ENCODE results near the gene GRHL1.
"Not testable (repeated sequence)": the region's sequence is repeated elsewhere in the genome, so short reads cannot be mapped to it uniquely, and the experiment has no call there.

Gene GRHL1

DNA sequence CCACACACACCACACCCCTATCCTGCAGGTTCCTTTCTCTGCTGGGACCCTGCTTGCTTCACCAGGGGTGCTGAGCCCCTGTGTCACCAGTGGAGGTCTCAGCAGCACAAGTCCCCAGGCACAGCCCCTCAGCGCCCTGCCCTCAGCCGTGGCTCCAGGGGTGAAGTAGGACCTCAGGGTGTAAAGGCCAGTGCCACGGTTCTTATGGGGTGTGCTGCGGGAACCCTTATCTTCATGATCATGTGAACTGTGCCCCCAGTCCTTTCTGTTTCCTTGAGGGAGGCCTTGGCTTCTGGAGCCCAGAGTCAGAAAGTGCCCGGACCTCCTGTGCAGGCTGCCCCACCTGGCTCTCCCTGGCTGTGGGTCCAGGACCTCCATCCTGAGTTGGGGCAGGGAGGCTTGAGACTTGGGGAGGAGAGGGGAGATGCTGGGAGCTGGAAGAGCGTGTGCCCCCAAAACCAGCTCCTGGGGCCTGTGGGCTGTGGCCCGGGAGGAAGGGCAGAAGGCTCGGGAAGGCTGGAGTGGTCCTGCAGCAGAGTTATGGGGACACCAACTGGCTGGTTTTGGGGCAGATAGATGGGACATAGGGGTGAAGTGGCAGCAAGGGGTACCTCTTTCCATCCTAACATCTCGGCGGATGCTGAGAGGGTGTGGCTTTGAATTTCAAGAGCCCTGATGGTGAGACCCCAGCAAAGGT, 71.6 kb downstream of the GRHL1 start:
- no peak for DNase-seq (ENCODE audit: low read depth, low spot score)

DNA sequence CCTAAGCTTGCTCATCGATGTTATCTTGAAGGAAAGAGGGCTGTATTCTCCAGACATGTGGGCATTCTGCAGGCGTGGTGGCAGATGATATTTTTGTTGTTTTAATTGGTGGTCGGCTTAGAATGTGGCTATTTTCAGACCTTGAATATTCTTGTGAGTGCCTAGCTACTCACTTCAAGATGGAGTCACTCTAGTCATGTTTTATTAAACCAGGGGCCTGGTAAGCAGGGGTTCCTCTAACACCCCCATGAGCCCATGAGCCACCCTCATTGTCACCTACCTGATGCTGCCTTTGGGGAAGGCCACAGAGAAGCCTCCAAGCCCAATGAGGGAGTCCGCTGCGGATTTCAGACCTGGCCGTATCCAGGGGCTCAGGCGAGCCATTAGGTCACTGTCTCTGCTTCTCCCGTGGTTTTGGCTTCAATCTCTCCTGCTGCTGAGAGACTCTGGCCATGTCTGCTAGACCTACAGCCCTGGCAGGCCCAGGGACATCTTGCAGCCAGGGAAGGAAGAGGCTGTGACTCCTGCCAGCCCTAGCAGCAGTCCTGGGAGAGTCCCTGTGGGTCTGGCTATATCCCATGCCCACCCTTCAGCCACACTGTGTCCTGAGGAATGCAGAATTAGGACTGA, 75.6 kb downstream of the GRHL1 start:
- no peak for DNase-seq (ENCODE audit: low read depth, low spot score)

DNA sequence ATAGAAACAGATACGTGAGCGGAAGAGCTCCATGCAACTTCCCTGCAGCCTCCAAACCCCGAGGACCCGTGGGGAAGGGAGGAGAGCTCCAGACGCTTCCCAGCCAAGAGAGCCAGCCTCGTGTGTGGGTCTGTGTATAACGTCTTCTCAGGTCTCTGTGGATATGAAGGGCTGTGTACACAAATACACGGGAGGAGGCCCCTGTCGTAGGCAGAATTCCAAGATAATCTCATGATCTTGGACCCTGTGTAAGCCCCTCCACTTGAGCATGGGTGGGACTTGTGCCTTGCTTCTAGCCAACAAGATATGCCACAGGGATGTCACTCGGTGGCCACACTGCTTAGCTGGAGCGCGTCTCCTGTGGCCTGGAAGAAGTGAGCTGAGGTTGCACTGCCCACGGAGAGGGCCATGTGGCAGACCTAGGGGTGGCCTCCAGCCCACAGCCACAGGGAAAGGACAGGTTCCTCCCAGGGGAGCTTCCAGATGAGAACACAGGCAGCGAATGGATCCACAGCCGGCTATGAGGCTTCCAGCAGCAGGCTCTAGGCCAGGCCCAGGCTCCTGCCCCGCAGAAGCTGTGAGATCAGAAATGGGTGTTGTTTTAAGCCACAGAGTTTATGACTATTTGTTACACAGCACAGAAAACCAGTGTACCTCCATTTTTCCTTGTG, 76.3 kb downstream of the GRHL1 start:
- DNase-seq (ENCODE audit: low read depth, low spot score): no peak

DNA sequence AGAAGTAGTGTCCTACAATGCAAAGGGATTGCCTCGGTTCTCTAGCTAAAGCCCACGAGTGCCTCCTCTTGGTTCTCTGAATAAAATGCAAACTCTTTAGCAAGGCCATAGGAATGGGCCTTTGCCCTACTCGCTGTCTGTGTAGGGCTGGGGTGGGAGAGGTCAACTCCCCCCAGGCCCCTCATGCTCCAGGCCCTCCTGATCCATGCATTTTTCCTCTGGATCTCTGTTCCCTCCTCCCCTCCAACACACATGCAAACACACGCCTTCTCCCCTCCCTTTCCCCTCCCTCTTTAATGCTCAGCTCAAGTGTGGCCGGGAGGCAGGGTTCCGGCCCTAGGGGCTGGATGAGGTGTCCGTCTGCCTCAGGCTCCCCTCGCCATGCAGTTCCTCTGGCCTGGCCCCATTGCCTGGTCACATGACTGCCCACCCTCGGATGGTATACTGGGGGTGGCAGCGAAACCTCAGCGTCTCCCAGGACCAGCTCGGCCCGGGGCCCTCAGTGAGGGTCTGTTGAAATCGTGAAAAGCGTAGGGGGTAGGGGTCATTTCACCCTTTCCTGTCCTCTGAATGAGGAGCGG, 77.0 kb downstream of the GRHL1 start:
- DNase-seq (ENCODE audit: low read depth, low spot score): no peak

DNA sequence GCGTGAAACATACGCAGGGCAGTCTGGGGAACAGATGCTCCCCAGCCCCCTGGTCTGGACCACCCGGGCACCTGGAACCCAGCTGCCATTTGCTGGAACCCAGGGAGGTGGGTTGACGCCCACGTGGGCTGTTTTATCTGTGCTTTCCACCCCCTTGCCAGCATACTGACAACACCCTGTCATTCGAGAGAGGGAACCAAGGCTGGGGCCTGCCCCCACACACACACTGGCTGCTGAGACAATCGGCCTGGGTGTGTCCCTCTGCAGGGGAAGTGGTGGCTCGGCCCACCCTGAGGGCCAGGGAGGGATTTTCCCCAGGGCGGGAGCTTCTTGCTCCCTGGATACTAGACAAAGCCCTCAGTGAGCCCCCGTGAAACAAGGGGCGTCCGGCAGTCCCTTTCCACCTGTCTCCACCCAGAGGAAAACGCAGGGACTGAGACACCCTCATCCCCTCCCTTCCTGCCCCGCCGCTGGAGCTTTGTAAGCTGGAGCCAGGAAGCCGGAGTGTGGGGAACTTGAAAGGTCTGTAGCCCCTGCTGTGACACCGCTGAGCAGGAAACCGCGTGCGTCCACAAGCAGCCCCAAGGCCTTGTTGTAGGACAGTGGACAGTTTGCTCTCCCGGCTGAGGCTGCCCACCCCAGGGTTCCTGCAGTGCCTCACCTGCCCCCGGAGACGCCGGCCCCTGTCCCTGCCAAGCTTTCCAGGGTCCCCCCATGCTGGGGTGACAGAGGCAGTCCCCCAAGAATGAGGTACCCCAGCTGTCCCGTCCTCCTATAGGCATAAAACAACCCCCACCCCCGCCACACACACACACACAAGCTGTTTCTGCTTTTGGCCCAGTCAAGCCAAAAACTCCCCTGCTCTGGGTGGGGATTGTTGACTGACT, 77.7 kb downstream of the GRHL1 start:
- peak; percentile 31 for DNase-seq (ENCODE audit: low read depth, low spot score)

DNA sequence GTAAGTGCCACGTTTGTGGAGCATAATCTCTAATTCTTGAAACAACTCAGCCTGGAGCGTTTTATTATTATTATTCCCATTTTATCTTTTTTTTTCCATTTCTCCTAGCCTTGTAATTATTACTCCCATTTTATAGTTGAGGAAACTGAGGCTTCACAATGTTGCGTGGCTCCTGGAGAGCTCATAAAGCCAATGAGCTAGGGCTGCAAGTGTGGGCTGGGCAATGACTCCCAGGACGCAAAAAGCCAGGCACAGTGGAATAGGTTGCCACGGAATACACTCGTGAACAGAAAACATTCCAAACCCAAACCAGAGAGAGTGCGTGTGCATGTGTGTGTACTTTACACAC, 78.4 kb downstream of the GRHL1 start:
- no peak for DNase-seq (ENCODE audit: low read depth, low spot score)

DNA sequence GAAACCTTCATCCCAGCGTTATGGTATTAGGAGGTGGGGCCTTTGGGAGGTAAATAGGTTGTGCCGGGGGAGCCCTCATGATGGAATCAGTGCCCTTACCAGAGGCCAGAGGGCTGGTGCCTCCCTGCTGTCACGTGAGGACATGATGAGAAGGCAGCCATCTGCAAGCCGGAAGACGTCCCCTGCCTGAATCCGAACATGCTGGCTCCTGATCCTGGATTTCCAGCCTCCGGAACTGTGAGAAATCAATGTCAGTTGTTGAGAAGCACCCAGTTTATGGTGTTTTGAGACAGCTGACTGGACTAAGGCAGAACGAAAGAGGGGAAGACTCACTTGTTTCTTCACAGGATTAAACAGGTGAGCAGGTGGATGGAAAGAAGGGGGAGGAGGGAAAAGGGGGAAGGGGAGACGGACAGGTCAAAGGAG, 78.8 kb downstream of the GRHL1 start:
- DNase-seq (ENCODE audit: low read depth, low spot score): no peak

DNA sequence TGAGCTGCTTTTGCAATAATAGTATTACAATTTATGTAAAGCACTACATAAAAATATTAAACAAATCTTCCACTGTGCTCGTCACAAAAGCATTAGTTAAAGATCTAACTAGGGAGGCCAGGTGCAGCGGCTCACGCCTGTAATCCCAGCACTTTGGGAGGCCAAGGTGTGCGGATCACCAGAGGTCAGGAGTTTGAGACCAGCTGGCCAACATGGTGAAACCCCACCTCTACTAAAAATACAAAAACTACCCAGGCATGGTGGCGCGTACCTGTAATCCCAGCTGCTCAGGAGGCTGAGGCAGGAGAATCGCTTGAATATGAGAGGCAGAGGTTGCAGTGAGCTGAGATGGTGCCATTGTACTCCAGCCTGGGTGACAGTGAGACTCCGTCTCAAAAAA, 79.3 kb downstream of the GRHL1 start:
- DNase-seq (ENCODE audit: low read depth, low spot score): not testable (repeated sequence)

DNA sequence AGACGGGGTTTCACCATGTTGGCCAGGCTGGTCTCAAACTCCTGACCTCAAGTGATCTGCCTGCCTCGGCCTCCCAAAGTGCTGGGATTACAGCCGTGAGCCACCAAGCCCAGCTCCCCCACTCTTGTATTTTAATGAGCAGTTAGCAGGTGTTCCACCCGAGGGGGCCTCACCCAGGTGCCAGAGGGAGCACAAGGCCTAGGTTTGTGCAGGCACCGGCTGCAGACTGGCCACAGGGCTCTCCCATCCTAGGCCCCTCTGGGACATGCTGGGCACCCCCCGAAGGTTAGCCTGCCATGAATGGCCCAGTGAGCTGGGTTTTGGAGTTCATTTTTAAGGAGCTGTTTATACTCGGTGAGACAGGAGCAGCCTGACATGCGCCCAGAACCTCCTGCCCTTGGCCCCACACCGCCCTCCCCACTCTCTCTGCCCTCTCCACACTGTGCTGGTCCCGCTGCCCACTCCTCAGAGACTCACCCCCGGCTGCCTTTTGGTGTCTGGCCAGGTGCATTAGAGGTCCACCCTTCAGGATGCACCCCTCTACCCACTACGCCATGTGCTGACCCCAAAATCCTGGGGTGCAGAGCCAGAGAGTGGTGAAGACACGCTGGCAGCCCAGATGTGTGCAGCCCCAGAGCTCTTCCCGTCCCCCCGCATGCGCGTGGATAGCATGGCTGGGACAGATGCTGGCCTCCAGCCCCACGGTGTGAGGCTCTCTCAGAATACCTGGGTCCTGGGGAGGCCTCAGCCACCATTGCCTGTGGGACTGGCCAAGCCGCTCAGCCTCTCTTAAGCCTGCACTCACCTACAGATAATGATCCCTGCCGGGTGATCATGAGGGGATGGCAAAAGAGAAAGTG, 80.6 kb downstream of the GRHL1 start:
- no peak for DNase-seq (ENCODE audit: low read depth, low spot score)

DNA sequence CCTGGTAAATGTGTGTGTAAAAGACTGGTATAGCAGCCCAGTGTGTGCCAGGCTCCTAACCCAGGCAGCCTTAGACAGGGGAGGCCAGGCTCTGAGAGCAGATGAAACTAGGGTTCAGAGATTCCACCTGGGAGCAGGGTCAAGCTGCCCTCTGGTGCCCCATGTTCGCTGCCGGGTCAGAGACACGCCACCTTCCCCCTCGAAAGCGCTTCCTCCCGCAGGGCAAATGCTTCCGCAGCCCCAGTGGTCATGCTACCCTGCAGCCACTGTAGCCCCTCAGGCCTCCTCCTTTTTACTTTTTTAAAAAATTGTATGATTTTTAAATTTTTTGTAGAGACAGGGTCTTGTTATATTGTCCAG, 81.2 kb downstream of the GRHL1 start:
- DNase-seq (ENCODE audit: low read depth, low spot score): no peak

DNA sequence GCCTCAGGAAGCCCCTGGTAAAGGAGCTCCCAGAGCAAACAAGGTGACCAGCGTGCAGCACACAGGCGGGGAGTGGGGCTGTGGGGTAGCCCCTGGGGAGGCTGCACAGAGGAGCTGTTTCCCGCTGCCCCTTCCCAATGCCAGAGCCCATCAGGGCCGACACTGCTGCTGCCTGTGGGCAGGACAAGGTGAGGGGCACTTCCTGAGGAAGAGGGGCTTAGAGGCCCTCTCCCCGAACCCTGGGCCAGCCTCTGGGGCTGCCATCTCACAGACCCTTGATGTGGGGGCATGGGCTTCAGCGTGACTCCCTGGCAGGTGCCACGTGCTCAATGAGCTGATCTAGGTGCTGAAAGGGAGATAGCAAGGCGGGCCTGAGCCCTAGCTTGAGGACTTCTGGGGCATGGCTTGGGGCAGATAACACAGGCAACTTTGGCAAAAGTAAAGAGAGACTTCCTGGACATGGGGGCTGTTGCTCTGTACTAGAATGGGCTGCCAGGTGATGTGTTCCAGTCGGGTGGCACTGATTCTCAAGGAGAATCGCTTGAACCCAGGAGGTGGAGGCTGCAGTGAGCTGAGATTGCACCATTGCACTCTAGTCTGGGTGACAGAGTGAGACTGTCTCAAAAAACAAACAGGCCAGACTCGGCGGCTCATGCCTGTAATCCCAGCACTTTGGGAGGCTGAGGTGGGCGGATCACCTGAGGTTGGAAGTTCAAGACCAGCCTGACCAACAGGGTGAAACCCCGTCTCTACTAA, 81.9 kb downstream of the GRHL1 start:
- DNase-seq (ENCODE audit: low read depth, low spot score): no peak

DNA sequence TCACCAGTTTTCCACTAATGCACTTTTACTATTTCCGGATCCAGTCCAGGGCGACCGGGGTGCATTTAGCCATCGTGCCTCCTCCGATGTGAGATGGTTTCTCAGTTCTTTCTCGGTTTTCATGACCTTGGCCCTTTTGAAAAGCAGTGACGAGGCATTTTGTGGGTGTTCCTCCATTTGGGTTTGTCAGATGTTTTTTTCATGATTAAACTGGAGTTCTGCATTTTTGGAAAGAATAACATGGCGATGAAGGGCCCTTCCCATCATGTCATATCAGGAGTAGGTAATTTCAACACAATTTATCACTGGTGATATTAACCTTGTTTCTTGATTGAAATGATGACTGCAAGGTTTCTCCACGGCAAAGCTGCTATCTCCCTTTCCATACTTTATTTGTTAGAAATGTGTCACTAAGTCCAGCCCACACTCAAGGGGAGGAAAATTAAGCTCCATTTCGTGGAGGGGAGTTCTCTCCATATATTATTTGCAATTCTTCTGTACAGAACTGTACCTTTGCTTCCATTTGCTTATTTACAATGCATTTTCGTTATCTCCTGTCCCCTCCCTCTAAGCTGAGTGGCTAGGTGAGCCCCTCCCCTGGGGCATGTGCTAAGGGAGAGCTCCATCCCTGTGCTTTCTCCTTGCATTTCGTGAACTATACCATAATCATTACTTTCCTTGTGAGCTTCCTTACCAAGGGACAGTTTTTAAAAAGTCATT, 83.0 kb downstream of the GRHL1 start:
- DNase-seq (ENCODE audit: low read depth, low spot score): no peak

DNA sequence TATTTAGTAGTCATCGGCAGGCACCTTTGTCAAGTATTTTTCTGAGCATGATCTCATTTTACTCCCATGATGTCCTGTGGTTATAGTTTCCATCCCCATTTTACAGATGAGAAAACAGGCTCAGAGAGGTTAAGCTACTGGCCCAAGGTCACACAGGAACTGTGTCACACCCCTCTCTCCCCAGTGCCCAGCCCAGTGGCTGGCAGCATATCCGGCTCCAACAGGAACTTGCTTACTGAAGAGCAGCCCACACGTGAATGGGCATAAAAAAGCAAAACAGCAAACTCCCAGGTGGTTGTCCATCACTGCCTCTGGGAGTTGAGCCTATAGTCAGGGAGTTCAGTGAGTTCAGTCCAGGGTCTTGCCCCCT, 83.5 kb downstream of the GRHL1 start:
- no peak for DNase-seq (ENCODE audit: low read depth, low spot score)

DNA sequence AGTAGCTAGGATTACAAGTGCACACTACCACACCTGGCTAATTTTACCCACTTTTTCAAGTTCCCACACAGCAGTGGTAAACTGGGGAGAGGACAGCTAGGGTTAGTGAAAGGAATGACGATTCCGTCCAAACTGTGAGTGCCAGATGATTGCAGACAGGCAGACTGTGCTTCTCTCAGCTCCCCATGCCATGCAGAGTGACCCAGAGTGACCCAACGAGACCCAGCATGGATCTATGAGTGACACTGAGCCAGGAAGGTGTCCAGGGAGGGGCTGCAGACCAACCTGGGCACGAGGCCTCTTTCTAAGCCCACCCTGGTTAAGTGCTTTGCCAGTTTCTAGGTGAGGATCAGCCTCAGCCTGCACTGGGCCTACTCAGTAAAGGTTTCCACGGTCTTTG, 84.1 kb downstream of the GRHL1 start:
- DNase-seq (ENCODE audit: low read depth, low spot score): no peak

DNA sequence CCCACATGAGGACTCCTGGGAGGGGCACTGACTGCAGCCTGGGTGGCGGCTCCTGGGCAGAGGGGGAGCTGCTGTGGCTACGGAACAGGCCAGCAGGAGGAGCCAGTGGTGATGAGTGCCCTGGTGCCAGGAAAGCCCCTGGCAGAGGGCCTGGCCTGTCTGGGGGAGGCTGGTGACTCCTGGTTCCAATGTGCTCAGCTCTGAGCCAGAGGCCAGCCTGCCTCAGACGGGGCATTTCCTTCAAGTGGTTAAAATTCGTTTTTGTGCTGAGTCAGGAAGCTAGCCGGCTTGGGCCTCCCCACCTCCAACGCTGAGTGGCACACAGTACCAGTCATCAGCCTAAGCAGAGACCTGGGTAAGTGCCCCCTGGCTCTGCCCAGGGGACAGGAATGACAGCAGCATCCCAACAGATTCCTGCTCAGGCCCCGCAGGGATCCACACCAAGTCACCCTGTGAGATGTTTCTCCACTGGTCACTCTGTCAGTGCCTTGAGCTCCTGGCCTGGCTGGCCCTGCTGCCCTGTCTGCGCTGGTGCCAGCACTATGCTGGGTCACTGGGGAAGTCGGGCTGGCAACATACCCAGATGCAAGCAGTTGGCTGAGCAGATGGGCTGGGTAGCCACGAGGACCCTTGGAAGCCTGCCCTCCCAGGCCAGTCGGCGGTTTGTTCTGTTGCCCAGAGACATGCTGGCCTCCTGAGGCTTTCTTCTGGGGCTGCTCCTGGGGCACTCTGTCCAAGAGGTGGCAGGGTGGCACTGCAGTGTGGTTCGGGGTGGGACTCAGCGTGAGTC, 84.8 kb downstream of the GRHL1 start:
- peak; percentile 93 for DNase-seq (ENCODE audit: low read depth, low spot score)

DNA sequence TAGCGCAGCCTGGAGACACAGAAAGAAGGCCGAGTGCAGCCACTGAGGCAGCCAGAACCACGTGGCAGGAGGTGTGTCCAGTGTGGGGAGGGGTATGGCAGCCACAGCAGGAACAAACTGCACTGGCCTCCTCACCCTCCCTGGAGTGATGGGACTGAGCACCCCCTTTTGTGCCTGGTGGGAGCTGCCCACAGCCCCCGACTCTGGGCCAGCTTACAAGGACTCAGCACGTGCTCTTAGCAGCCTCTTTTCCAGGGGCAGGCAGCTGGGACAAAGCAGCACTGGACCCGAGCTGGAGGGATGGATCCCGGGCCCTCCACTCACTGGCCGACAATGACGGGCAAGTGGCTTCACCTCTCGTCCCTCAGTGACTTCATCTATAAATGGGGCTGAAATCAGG, 86.6 kb downstream of the GRHL1 start:
- DNase-seq (ENCODE audit: low read depth, low spot score): no peak

DNA sequence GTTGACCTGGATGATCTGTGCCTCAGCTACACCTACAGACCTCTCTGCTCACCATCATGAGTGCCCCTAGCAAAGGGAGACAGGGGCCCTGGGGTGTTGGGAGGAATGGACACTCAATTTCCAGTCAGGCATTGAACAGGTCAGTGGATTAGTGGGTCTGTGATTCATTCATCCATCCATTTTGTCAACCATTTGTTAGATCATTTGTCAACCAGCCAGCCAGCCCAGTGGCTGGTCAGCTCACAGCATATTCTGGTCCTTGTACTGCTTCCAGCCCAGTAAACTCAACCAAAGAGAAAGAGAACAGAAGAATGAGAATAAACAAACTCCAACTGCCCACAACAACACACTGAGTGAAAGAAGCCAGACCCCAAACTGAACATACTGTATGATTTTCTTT, 87.2 kb downstream of the GRHL1 start:
- DNase-seq (ENCODE audit: low read depth, low spot score): peak; percentile 46

DNA sequence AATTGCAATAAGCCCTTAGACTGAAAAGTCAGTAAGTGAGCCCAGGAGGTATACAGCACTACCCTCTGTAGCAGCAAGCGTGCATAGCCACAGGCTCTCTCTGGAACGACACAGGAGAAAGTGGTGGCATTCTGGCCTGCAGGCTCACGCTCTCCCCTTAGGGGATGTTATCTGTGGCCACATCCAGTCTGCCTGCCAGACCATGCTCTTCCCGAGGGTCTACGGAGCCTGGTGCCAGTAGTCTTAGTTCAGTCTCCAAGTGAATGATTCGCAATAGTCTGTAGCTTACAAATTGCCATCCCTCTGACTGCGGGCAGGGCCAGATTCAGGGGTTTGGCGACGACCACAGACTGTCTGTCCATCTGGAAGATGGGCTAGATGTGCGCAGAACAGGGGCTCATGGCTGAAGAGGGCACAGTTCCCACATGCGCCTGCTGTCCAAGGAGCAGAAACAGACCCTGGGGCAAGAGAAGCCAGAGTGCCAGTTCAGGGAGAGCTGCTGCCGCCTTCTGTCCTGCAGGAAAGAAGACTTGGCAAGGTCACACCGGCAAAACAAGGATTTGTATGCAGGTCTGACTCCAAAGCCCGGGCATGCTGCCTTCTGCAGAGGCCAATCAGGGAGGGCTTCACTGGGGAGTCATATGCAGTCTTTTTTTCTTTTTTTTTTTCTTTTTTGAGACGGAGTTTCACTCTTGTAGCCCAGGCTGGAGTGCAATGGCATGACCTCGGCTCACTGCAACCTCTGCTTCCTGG, 88.3 kb downstream of the GRHL1 start:
- DNase-seq (ENCODE audit: low read depth, low spot score): peak; percentile 73

Measured in astrocyte of the hippocampus (primary cell).